ENCODE results near the gene BCAT1.
"Not testable (repeated sequence)": the region's sequence is repeated elsewhere in the genome, so short reads cannot be mapped to it uniquely, and the experiment has no call there.

The BCAT1 gene

DNA sequence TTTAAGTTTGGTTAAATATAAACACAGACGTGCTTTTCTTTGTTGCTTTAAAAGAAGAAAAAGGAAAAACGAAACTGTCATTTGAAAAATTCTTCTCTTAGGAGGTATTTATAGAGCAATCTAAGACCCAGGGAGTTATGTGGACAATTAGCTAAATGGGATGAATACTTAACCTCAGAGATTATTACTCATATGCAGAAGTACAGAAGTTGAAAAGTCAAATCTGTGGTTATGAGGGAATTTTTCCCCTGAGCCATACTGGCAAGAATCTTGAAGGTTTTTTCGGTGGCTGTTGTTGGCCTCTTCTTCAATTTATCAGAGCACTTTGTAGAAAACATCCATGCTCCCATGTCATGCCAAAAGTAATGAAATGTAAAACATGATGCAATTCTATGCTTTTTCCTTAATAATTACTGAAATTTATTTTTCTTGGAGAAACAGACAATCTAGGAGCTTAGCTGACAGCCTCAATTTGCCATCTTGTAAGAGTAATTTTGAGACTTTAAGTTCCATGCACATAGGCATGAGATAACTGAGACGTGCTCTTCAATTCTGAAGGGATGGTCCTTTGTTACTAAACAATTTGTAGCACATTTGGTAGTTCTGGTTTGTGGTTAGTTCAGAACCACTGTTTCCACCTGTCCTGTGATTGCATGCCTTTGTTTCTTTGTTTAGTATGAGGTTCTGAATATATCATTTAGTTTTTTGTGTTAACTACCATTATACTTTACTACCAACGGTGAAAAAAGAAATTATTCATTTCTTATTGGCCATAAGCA lies 126.6 kb downstream of the BCAT1 start:
- TF ChIP-seq CTCF (IDR thresholded peaks at IDR 0.05; ENCODE audit: insufficient read depth, missing control alignments): no peak
- FAIRE-seq (no peak), DNase-seq (ENCODE audit: insufficient read length, low spot score) (no peak)

DNA sequence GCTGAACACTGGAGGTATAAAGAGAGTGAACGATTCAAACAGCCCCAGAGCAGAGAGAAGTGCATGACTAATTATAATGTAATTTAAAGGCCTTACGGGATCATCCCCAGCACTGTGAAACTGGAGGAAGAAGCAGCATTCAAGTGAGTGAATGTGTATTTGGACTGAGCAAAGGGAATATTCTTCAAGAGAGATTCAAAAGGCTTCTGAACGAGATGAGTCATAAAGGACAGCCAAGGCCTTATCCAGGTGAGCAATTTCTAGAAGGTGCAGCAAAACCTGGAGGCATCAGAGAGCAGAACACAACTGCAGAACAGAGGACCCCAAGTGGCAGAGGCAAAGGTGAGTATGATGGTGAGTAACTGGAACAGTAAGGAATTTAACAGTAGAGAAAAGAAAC lies 127.2 kb downstream of the BCAT1 start:
- no peak for TF ChIP-seq CTCF (IDR thresholded peaks at IDR 0.05; ENCODE audit: insufficient read depth, missing control alignments)
- FAIRE-seq: no peak
- DNase-seq (ENCODE audit: insufficient read length, low spot score): no peak

GRCh38 chr12:24820872-24821271 lies 128.0 kb downstream of the BCAT1 start:
- no peak for TF ChIP-seq CTCF (IDR thresholded peaks at IDR 0.05; ENCODE audit: insufficient read depth, missing control alignments)
- DNase-seq (ENCODE audit: insufficient read length, low spot score) (no peak), FAIRE-seq (no peak)

DNA sequence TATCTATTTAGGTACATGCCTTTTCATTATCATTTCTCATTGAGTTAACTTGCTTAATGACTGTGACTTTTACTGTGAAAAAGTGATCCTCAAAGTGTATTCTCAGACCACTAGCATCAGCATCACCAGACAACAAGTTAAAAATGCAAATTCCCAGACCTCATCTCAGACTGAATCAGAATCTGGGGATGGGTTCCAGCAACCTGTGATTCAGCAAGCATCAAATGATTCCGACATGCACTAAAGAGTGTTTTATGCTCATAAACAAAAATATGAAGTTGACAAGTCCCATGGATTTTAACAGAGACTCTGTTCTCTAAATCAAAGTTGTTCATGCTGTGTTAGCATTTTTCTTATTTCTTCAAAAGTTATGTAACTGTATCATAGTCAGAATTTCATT lies 130.6 kb downstream of the BCAT1 start:
- DNase-seq (ENCODE audit: insufficient read length, low spot score) (no peak), FAIRE-seq (no peak)
- TF ChIP-seq CTCF (IDR thresholded peaks at IDR 0.05; ENCODE audit: insufficient read depth, missing control alignments): no peak

GRCh38 chr12:24815114-24815423 lies 133.8 kb downstream of the BCAT1 start:
- DNase-seq (ENCODE audit: insufficient read length, low spot score) (no peak), FAIRE-seq (no peak)
- TF ChIP-seq CTCF (IDR thresholded peaks at IDR 0.05; ENCODE audit: insufficient read depth, missing control alignments): no peak

GRCh38 chr12:24814379-24815113 lies 134.4 kb downstream of the BCAT1 start:
- DNase-seq (ENCODE audit: insufficient read length, low spot score): no peak
- FAIRE-seq: no peak
- no peak for TF ChIP-seq CTCF (IDR thresholded peaks at IDR 0.05; ENCODE audit: insufficient read depth, missing control alignments)

DNA sequence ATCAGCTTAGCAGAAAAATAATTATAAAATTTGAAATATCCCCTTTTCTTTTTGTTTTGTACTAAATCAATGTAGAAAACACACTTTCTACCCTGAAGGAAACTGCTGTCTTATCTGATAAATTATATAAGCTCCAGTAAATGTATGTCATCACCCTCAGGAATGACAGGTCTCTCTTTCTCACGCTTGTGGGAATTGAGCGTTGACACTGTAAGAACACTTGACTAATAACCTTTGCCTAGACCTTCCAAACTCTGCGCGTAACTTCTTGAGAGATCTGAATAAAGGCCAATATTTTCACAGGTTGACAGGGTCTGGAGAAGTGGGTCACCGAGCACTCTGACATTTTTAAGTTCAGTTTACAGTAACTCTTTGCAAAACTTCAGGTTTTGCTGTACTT lies 138.5 kb downstream of the BCAT1 start:
- DNase-seq (ENCODE audit: insufficient read length, low spot score) (no peak), FAIRE-seq (no peak)
- no peak for TF ChIP-seq CTCF (IDR thresholded peaks at IDR 0.05; ENCODE audit: insufficient read depth, missing control alignments)

- FAIRE-seq; DNase-seq (ENCODE audit: insufficient read length, low spot score): not testable (repeated sequence)
These were observed 139.6 kb downstream of the BCAT1 start for GRCh38 chr12:24809306-24809705.

Data from D721Med (cell line).